ENCODE results near the gene SLC6A13.
"Not testable (repeated sequence)": the region's sequence is repeated elsewhere in the genome, so short reads cannot be mapped to it uniquely, and the experiment has no call there.

Gene SLC6A13

GRCh38 chr12:227286-227915, 35.2 kb downstream of the SLC6A13 start:
- H2AFZ ChIP-seq (ENCODE audit: low read depth, low read length): no peak overlapping the region
- no peaks in the 10 kb centered on the region for H3K36me3 ChIP-seq (ENCODE audit: insufficient read depth, low read length)
- H3K4me1 ChIP-seq (ENCODE audit: insufficient read depth, low read length): peaks cover 22% of the 10 kb centered on the region
- no peak overlapping the region for H3K4me3 ChIP-seq (ENCODE audit: low read length)
- H3K27me3 ChIP-seq (ENCODE audit: insufficient read depth, low read length): peaks cover 17% of the 10 kb centered on the region
- no peaks in the 10 kb centered on the region for H3K9me3 ChIP-seq (ENCODE audit: low read length)

- H3K4me3 ChIP-seq (ENCODE audit: low read length): no peak overlapping the region
- H3K36me3 ChIP-seq (ENCODE audit: insufficient read depth, low read length): no peaks in the 10 kb centered on the region
- H3K27me3 ChIP-seq (ENCODE audit: insufficient read depth, low read length): peaks cover 14% of the 10 kb centered on the region
- H3K9me3 ChIP-seq (ENCODE audit: low read length): no peaks in the 10 kb centered on the region
- no peak overlapping the region for H2AFZ ChIP-seq (ENCODE audit: low read depth, low read length)
- H3K4me1 ChIP-seq (ENCODE audit: insufficient read depth, low read length): peaks cover 21% of the 10 kb centered on the region
These were observed 36.2 kb downstream of the SLC6A13 start for GRCh38 chr12:226401-226800.

- H3K27me3 ChIP-seq (ENCODE audit: insufficient read depth, low read length): peaks cover 14% of the 10 kb centered on the region
- H3K4me3 ChIP-seq (ENCODE audit: low read length): no peak overlapping the region
- H3K9me3 ChIP-seq (ENCODE audit: low read length): no peaks in the 10 kb centered on the region
- H3K4me1 ChIP-seq (ENCODE audit: insufficient read depth, low read length): peaks cover 14% of the 10 kb centered on the region
- no peaks in the 10 kb centered on the region for H3K36me3 ChIP-seq (ENCODE audit: insufficient read depth, low read length)
- H2AFZ ChIP-seq (ENCODE audit: low read depth, low read length): no peak overlapping the region
These were observed 37.6 kb downstream of the SLC6A13 start for GRCh38 chr12:225012-225411.

- H3K4me1 ChIP-seq (ENCODE audit: insufficient read depth, low read length): peaks cover 7% of the 10 kb centered on the region
- peaks cover 12% of the 10 kb centered on the region for H3K27me3 ChIP-seq (ENCODE audit: insufficient read depth, low read length)
- no peak overlapping the region for H3K4me3 ChIP-seq (ENCODE audit: low read length)
- no peaks in the 10 kb centered on the region for H3K9me3 ChIP-seq (ENCODE audit: low read length)
- H2AFZ ChIP-seq (ENCODE audit: low read depth, low read length): no peak overlapping the region
- H3K36me3 ChIP-seq (ENCODE audit: insufficient read depth, low read length): no peaks in the 10 kb centered on the region
These were observed 38.3 kb downstream of the SLC6A13 start for GRCh38 chr12:224330-224729.

- Histone ChIP-seq H2AFZ (ENCODE audit: low read depth, low read length) (no peak overlapping the region), H3K4me1 (ENCODE audit: insufficient read depth, low read length) (peaks cover 2% of the 10 kb centered on the region), H3K36me3 (ENCODE audit: insufficient read depth, low read length) (no peaks in the 10 kb centered on the region), H3K4me3 (ENCODE audit: low read length) (no peak overlapping the region), H3K27me3 (ENCODE audit: insufficient read depth, low read length) (peaks cover 11% of the 10 kb centered on the region), H3K9me3 (ENCODE audit: low read length) (no peaks in the 10 kb centered on the region)
These were observed 38.8 kb downstream of the SLC6A13 start for GRCh38 chr12:223841-224240.

- no peak overlapping the region for H2AFZ ChIP-seq (ENCODE audit: low read depth, low read length)
- no peaks in the 10 kb centered on the region for H3K4me1 ChIP-seq (ENCODE audit: insufficient read depth, low read length)
- H3K4me3 ChIP-seq (ENCODE audit: low read length): no peak overlapping the region
- H3K27me3 ChIP-seq (ENCODE audit: insufficient read depth, low read length): peaks cover 7% of the 10 kb centered on the region
- H3K36me3 ChIP-seq (ENCODE audit: insufficient read depth, low read length): no peaks in the 10 kb centered on the region
- H3K9me3 ChIP-seq (ENCODE audit: low read length): no peaks in the 10 kb centered on the region
These were observed 40.9 kb downstream of the SLC6A13 start for GRCh38 chr12:221736-222135.

- H3K36me3 ChIP-seq (ENCODE audit: insufficient read depth, low read length): no peaks in the 10 kb centered on the region
- H2AFZ ChIP-seq (ENCODE audit: low read depth, low read length): no peak overlapping the region
- no peaks in the 10 kb centered on the region for H3K9me3 ChIP-seq (ENCODE audit: low read length)
- H3K4me1 ChIP-seq (ENCODE audit: insufficient read depth, low read length): no peaks in the 10 kb centered on the region
- H3K4me3 ChIP-seq (ENCODE audit: low read length): no peak overlapping the region
- peaks cover 7% of the 10 kb centered on the region for H3K27me3 ChIP-seq (ENCODE audit: insufficient read depth, low read length)
These were observed 41.6 kb downstream of the SLC6A13 start for GRCh38 chr12:220946-221550.

GRCh38 chr12:220491-220890, 42.1 kb downstream of the SLC6A13 start:
- Histone ChIP-seq H3K36me3 (ENCODE audit: insufficient read depth, low read length) (no peaks in the 10 kb centered on the region), H3K27me3 (ENCODE audit: insufficient read depth, low read length) (peaks cover 7% of the 10 kb centered on the region), H2AFZ (ENCODE audit: low read depth, low read length) (no peak overlapping the region), H3K4me1 (ENCODE audit: insufficient read depth, low read length) (no peaks in the 10 kb centered on the region), H3K4me3 (ENCODE audit: low read length) (no peak overlapping the region), H3K9me3 (ENCODE audit: low read length) (no peaks in the 10 kb centered on the region)

- Histone ChIP-seq H3K27me3 (ENCODE audit: insufficient read depth, low read length) (peaks cover 6% of the 10 kb centered on the region), H3K9me3 (ENCODE audit: low read length) (no peaks in the 10 kb centered on the region), H3K36me3 (ENCODE audit: insufficient read depth, low read length) (no peaks in the 10 kb centered on the region), H3K4me1 (ENCODE audit: insufficient read depth, low read length) (no peaks in the 10 kb centered on the region), H2AFZ (ENCODE audit: low read depth, low read length) (no peak overlapping the region), H3K4me3 (ENCODE audit: low read length) (no peak overlapping the region)
These were observed 42.7 kb downstream of the SLC6A13 start for GRCh38 chr12:219891-220352.

GRCh38 chr12:218728-219590, 43.7 kb downstream of the SLC6A13 start:
- no peaks in the 10 kb centered on the region for H3K9me3 ChIP-seq (ENCODE audit: low read length)
- no peaks in the 10 kb centered on the region for H3K4me1 ChIP-seq (ENCODE audit: insufficient read depth, low read length)
- peaks cover 10% of the 10 kb centered on the region for H3K27me3 ChIP-seq (ENCODE audit: insufficient read depth, low read length)
- no peak overlapping the region for H3K4me3 ChIP-seq (ENCODE audit: low read length)
- no peak overlapping the region for H2AFZ ChIP-seq (ENCODE audit: low read depth, low read length)
- no peaks in the 10 kb centered on the region for H3K36me3 ChIP-seq (ENCODE audit: insufficient read depth, low read length)

GRCh38 chr12:218221-218620, 44.4 kb downstream of the SLC6A13 start:
- H2AFZ ChIP-seq (ENCODE audit: low read depth, low read length): no peak overlapping the region
- peaks cover 10% of the 10 kb centered on the region for H3K27me3 ChIP-seq (ENCODE audit: insufficient read depth, low read length)
- H3K9me3 ChIP-seq (ENCODE audit: low read length): no peaks in the 10 kb centered on the region
- H3K4me3 ChIP-seq (ENCODE audit: low read length): no peak overlapping the region
- H3K4me1 ChIP-seq (ENCODE audit: insufficient read depth, low read length): no peaks in the 10 kb centered on the region
- H3K36me3 ChIP-seq (ENCODE audit: insufficient read depth, low read length): no peaks in the 10 kb centered on the region

- H3K4me3 ChIP-seq (ENCODE audit: low read length); H3K9me3 ChIP-seq (ENCODE audit: low read length); H3K36me3 ChIP-seq (ENCODE audit: insufficient read depth, low read length); H3K4me1 ChIP-seq (ENCODE audit: insufficient read depth, low read length); H2AFZ ChIP-seq (ENCODE audit: low read depth, low read length); H3K27me3 ChIP-seq (ENCODE audit: insufficient read depth, low read length): not testable (repeated sequence)
These were observed 45.6 kb downstream of the SLC6A13 start for GRCh38 chr12:217029-217428.

GRCh38 chr12:215116-215515, 47.5 kb downstream of the SLC6A13 start:
- no peak overlapping the region for H3K4me3 ChIP-seq (ENCODE audit: low read length)
- H3K27me3 ChIP-seq (ENCODE audit: insufficient read depth, low read length): peaks cover 15% of the 10 kb centered on the region
- no peaks in the 10 kb centered on the region for H3K9me3 ChIP-seq (ENCODE audit: low read length)
- H2AFZ ChIP-seq (ENCODE audit: low read depth, low read length): no peak overlapping the region
- peaks cover 3% of the 10 kb centered on the region for H3K4me1 ChIP-seq (ENCODE audit: insufficient read depth, low read length)
- no peaks in the 10 kb centered on the region for H3K36me3 ChIP-seq (ENCODE audit: insufficient read depth, low read length)
